HG02623 (cell line): ENCODE data around the gene SMYD4.
"Not testable (repeated sequence)": the region's sequence is repeated elsewhere in the genome, so short reads cannot be mapped to it uniquely, and the experiment has no call there.

Source experiments
- ATAC-seq: cut with Tn5 transposase; IDR thresholded peaks from one replicate; pipeline ENCODE4 v1.9.1; 2021; ENCODE audit warnings: moderate library complexity; ENCODE audit not compliant: unreplicated experiment

Gene SMYD4

DNA sequence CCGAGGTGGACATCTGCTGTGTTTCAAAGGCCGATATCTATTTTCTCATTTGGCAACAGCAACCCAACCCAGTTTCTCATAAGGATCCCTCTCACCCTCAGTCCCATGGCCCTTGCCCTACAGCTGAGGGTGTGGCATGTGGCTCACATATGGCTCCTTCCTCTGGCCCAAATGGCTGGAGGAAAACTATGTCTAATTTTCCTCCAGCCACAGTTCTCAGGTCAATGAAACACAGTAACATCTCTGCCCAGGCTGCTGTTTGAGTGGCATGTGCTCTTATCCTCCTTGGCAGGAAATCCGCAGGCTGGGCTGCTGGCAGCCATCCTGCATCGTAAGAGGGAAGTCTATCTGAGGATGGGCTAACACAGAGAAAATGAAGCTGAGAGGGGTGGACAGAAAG is 43.8 kb downstream of the SMYD4 start:
- ATAC-seq, result no peak

DNA sequence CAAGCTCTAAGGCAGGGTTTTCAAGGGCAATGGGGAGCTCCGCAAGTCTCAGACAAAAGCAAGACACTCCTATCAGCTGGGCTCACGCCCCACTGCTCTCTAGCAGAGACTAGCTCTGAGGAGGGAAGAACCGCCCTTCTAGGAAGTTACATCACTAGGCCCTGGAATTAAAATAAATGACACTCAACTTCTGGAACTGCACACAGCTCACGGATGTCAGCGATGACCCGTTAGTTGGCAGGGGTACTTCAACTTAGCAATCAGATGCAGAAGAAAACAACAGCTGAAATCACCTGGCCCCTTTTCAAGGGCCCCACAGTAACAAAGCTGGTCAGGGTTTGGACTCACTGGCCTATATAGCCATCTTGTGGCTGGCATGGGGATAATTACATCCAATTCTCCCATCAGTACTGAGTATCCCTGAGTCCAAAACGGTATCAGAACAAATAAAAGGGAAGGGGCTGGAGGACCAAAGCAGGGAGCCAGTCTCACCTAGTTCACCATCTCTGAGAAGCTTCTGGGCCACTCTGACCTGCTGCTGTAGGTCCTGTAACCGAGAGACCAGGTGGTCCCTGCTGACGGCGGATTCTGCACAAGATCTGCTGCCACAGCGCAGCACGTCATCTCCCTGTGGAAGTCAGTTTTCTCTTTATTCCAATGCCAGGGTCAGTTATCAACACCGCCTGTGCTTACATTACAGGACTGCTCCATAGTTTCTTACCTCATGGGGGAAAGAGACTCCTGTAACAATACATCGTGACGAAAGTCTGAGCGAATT is 45.7 kb downstream of the SMYD4 start:
- no peak for ATAC-seq

DNA sequence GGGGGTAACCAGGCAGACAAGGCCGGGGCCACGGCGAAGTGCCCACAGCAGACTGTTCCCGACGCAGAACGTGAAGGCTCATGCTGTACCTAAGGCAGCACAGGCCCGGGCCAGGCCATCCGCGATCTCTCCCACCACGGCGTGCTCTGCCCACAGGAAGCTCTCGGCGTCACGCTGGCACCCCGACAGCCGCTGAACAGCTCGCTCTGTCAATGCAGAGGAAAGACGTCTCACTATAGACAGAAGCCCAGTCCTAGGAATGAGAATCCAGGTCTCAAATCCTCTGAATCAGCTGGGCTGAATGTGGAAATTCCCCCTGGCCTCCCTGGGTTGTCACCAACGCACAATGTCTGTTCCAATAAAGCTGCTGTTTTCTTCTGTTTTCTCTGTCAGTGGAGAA is 46.4 kb downstream of the SMYD4 start:
- no peak for ATAC-seq

DNA sequence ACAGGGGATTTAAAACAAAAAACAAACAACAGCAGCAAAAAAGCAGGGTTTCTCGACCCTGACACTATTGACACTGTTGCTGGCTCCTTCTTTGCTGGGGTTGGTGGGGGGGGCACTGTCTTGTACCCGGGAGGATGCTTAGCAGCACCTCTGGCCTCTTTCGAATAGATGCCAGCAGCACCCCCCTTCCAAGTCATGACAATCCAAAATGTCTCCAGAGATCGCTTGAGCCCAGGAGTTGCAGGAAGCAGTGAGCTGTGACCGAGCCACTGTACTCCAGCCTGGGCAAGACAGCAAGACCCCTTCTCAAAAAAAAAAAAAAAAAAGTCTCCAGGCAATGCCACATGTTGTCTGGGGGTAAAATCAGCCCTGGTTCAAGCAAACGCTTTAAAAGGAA is 47.5 kb downstream of the SMYD4 start:
- ATAC-seq, result no peak

DNA sequence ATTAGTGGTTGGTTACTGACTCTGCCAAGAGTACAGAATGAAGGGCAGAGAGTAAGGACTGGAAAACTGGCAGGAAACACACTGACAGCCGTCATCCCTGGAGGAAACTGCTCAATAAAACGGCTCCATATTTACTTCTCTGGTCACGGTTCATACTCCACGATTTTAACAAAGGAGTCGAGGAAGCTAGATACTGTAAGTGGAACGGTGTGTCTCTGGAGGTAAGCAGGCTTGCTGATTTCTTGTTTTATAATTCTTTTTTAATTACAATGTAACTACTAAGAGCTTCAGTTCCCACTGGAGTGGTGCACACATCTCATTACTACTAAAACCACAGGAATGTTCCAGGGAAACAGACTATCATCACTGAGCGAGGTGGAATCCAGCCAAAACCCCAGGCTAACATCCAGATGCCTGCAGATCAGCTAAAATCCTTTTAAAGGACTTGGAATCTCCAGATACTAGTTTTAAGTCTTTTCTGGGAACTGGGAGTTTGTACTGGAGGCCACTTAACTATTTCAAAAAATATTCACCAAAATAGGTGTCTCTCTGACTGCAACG is 50.1 kb downstream of the SMYD4 start:
- ATAC-seq, result no peak

DNA sequence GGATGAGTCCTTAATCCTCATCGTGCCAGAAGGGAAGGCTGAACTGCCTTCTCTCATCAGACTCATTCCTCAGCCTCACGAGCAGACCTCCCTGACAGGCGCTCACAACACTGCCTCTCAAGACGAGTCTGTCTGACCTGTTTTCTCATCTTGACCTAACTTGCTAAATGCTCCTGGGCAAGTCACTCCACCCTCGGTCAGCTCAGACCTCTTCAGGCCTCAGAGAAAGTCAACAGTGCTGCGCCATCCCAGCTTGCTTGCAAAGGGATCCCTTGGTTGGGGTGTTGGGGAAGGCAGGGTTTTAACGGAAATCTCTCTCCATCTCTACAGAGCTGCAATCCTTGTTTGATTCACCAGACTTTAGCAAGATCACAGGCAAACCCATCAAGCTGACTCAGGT is 52.8 kb downstream of the SMYD4 start:
- ATAC-seq, result no peak

DNA sequence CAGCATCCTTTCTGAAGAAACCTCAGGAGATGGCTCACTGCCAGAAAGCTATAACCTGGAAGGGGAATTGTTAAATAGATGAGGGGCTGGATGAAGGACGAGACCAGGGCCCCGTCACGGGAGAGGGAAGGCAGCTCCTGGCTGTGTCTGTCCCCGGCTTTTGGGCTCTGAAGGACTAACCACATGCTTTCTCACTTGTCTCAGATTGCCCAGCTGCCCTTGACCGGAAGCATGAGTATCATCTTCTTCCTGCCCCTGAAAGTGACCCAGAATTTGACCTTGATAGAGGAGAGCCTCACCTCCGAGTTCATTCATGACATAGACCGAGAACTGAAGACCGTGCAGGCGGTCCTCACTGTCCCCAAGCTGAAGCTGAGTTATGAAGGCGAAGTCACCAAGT is 53.4 kb downstream of the SMYD4 start:
- no peak for ATAC-seq

DNA sequence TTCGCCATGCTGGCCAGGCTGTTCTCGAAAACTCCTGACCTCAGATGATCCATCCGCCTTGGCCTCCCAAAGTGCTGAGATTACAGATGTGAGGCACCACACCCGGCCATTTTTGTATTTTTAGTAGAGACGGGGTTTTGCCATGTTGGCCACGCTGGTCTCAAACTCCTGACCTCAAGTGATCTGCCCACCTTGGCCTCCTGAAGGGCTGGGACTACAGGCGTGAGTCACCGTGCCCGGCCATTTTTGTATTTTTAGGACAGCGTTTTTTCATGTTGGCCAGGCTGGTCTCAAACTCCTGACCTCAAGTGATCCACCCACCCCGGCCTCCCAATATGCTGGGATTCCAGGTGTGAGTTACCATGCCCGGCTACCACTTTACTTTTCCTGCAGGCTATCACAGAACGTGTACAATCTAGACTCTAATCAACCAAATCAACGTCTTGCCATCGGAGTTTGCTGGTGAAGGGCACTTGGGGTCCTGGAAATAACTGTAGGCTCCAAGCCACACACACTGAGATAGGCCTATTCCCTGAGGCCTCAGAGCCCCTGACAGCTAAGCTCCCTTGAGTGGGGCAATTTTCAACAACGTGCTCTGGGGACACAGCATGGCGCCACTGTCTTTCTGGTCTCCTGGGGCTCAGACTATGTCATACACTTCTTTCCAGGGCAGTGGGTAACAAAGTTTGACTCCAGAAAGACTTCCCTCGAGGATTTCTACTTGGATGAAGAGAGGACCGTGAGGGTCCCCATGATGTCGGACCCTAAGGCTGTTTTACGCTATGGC is 55.1 kb downstream of the SMYD4 start:
- no peak for ATAC-seq

DNA sequence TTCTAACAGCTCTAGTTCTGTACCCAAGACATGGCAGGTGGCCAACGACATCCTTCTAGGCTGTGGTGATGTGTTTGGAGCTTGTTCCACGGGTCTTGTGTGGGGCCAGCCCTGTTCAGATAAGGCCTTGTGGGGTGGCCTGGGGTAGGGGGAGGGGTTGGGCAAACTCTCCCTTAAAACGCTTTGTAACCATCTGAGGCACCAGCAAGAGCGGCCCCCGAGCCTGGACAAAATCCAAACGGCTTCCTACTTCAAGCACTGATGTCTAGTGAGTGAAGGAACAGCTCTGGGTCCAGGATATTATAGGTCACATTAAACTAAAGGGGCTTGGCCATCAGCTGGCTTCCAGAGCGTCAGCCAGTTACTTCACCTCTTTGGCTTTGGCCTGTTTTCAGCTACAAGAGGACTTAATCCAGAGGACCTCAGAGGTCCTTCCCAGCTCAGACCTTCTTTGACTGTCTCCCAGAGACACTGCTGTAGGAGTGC is 56.0 kb downstream of the SMYD4 start:
- no peak for ATAC-seq

DNA sequence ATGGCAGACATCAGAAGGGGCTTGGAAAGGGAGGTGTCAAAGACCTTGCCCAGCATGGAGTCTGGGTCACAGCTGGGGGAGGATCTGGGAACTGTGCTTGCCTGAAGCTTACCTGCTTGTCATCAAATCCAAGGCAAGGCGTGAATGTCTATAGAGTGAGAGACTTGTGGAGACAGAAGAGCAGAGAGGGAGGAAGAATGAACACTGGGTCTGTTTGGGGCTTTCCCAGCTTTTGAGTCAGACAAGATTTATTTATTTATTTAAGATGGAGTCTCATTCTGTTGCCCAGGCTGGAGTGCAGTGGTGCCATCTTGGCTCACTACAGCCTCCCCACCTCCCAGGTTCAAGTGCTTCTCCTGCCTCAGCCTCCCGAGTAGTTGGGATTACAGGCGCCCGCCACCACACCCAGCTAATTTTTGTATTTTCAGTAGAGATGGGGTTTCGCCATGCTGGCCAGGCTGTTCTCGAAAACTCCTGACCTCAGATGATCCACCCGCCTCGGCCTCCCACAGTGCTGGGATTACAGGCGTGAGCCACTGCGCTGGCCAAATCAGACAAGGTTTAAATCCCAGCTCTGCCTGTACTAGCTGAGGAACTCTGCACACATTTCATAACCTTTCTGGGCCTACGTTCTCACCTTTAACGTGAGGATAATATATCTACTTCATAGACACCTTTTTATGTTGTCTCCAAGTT is 56.6 kb downstream of the SMYD4 start:
- not testable (repeated sequence) for ATAC-seq

DNA sequence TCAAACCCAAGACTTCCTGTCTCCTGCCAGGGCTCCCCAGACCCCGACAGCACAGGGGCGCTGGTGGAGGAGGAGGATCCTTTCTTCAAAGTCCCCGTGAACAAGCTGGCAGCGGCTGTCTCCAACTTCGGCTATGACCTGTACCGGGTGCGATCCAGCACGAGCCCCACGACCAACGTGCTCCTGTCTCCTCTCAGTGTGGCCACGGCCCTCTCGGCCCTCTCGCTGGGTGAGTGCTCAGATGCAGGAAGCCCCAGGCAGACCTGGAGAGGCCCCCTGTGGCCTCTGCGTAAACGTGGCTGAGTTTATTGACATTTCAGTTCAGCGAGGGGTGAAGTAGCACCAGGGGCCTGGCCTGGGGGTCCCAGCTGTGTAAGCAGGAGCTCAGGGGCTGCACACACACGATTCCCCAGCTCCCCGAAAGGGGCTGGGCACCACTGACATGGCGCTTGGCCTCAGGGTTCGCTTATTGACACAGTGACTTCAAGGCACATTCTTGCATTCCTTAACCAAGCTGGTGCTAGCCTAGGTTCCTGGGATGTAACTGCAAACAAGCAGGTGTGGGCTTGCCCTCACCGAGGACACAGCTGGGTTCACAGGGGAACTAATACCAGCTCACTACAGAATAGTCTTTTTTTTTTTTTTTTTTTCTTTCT is 59.8 kb downstream of the SMYD4 start:
- ATAC-seq, result no peak

DNA sequence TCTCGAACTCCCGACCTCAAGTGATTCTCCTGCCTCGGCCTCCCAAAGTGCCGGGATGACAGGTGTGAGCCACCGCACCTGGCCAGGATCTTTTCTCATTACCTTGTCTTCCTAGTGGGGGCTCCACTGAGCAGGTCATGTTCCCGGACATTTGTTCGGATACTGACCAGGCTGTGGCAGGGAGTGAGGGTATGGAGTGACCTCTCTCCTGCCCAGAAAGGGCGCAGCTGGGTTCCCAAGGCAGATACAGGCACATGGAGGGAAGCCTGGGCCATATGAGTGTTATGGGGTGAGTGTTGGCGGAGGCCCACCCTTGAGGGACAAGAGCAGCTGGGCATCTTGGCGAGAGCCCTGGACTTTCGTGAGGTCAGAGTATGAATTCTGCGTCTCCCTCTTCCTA is 62.3 kb downstream of the SMYD4 start:
- no peak for ATAC-seq

DNA sequence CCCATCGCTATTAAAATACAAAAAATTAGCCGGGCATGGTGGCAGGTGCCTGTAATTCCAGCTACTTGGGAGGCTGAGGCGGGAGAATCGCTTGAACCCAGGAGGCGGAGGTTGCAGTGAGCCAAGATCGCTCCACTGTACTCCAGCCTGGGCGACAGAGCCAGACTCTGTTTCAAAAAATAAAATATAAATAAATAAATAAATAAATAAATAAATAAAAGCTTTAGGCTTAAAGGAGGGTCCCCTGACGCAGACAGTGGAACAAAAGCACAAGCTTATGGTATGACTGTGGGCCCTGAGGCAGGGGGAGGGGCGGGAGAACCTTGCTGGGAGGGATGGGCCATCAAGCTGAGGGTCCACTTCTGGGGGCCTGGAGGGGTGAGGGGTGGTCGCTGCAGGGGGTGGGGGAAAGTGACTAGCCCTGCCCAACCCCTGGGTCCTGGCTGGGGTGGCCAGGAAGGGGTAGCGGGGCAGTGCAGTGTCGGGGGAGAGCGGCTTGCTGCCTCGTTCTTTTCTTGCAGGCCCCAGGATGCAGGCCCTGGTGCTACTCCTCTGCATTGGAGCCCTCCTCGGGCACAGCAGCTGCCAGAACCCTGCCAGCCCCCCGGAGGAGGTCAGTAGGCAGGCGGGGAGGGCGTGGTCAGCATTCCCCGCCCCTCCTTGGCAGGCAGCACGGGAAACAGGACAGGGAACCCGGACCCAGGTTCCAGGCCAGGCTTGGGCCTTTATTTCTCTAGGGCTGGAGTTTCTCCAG is 63.1 kb downstream of the SMYD4 start:
- ATAC-seq, result no peak

DNA sequence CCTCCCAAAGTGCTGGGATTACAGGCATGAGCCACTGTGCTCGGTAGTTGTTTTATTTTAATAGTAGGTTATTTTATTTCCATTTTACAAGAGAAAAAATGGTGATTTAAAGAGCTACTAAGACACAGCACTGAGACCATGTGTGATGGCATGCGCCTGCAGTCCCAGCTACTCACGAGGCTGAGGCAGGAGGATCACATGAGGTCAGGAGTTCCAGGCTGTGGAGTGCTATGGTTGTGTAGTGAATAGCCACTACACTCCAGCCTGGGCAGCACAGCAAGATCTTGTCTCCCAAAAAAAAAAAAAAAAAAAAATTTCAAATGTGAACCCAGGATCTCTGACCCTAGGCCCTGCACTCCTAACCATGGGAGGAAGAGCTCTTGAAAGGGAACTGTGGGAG is 64.1 kb downstream of the SMYD4 start:
- no peak for ATAC-seq

DNA sequence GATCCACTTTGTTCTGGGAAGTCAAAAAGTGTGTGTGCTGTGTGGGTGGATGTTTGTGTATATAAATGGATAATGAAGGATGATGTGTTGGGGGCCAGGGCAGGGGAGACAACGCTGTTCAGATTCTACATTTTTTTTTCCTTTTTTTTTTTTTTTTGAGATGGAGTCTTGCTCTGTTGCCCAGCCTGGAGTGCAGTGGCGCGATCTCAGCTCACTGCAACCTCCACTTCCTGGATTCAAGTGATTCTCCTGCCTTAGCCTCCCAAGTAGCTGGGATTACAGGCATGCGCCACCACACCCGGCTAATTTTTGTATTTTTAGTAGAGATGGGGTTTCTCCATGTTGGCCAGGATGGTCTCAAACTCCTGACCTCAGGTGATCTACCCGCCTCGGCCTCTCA is 65.0 kb downstream of the SMYD4 start:
- not testable (repeated sequence) for ATAC-seq

DNA sequence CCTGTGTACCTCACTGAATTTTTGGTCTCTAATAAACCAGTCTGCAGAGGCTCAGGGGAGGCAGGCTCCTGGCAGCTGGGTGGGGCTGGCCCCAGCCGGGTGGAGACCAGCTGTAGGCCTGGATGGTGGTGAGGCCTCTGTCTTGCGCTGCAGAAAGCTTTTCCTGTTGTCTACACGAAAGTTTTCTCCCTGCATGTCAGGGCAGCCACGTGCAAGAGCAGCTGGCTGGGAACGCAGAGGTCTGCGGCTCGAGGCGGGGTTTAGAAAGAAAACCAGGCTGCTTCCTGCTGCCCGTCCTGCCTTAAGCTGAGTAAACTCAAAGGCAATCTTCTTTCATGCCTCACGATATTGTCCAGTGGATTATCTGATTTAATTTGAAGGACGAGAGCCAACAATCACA is 65.4 kb downstream of the SMYD4 start:
- ATAC-seq, result no peak

DNA sequence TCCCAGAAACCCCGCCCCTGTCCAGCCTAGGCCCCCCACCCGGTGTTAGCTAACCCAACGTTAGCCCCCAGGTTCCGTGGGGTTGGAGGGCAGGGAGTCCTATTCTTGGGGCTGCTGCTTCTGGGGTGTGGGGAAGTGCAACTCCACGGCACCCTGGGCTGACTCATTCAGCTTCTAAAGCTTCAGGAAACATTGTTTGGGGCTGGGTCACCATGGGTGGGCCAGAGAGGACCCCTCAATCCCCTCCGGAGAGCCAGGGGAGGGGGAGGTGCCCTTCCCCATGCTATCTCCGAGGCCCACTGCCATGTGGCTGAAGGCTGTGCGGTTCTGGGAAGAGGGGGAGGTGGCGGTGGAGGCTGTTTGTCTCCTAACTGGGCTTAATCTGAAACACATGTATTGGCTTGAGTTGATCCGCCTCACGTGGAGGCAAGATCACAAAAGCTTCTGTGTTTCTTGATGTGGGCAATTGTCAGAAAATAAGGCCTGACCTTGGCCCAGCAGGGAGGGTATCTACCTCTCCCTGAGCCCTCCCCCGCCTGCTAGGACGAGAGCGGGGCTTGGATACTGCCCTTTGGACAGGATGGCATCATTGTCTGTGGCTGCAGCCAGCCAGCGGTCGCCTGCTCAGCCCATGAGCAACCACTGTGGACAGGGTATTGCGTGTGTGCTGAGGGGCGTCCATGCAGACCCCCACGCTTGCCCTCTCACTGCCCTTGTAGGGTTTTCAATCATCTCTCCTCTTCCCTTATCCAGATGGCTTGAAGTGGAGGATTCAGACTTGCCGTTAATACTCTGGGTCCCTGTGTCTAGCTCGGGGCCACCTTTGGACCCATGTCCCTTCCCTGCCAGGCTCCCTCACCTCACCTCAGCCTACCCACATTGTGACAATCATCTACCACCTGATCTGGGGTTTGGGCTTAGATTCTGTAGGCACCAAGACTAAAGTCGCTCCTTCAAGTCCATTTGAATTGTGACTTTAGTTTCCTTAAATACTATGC is 66.5 kb downstream of the SMYD4 start:
- no peak for ATAC-seq

DNA sequence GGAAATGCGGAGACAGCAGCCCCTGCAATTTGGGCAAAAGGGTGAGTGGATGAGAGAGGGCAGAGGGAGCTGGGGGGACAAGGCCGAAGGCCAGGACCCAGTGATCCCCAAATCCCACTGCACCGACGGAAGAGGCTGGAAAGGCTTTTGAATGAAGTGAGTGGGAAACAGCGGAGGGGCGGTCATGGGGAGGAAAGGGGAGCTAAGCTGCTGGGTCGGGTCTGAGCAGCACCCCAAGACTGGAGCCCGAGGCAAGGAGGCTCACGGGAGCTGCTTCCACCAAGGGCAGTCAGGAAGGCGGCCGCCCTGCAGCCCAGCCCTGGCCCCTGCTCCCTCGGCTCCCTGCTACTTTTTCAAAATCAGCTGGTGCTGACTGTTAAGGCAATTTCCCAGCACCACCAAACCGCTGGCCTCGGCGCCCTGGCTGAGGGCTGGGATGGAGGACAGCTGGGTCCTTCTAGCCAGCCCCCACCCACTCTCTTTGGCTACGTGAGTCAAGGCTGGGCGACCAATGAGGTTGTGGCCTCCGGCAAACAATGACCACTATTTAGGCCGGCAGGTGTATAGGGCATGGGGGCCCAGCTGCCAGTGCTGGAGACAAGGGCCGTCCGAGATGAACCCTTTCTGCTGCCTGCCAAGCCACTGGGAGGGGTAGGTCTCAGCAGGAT is 67.3 kb downstream of the SMYD4 start:
- ATAC-seq, result no peak
